ENCODE data around the gene EXOC4.

EXOC4 gene

DNA sequence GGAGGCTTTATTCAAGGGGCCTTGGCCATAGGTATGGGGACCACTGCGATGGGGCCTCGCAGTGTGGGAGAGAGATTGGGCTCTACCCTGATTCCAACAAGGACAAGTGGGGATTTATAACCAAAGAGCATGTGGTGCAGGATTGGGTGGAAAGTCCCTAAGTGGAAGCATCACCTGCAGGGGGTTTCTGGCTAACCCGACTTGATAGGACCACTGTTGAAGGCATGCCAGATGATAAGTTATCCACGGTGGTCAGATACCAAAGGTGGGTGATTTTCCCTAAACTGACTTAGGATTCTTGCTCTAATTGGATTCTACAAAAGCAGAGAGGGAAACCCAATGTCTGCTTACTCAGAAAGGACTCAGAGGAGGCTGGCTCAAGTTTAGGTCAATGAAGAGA is 444.7 kb downstream of the EXOC4 start:
- Histone ChIP-seq H3K9me3 (ENCODE audit: control insufficient read depth, insufficient read depth, low read depth, low read length) (no peaks in the 10 kb centered on the region), H3K27ac (ENCODE audit: extremely low read depth, low read depth, low read length) (no peak overlapping the region), H3K4me3 (ENCODE audit: low read depth, low read length) (no peak overlapping the region), H3K36me3 (ENCODE audit: control insufficient read depth in 2 of 2, insufficient read depth in 1 of 2, low read length in 2 of 2) (no peaks in the 10 kb centered on the region), H3K4me1 (ENCODE audit: control insufficient read depth, insufficient read depth, low read length) (0 out of 2 replicates have a peak, but pooled peaks cover 5% of the 10 kb centered on the region)
- ChIA-PET POLR2A (no interaction called here), CTCF (interaction anchor here (1.0 kb wide), 1 partner anchor 157 kb away, joined by 5 read pairs; no protein-coding TSS in a partner anchor)
- TF ChIP-seq HOXD13 (CRISPR knock-in tag; IDR thresholded peaks at IDR 0.05; ENCODE audit: borderline replicate concordance), result no peak
- TF ChIP-seq, protein P1, sequence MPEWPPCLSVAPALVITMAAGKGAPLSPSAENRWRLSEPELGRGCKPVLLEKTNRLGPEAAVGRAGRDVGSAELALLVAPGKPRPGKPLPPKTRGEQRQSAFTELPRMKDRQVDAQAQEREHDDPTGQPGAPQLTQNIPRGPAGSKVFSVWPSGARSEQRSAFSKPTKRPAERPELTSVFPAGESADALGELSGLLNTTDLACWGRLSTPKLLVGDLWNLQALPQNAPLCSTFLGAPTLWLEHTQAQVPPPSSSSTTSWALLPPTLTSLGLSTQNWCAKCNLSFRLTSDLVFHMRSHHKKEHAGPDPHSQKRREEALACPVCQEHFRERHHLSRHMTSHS (tag by site-specific recombination; IDR thresholded peaks at IDR 0.05), result no peak
- no peak for TF ChIP-seq ZBTB8A (tag by site-specific recombination; IDR thresholded peaks at IDR 0.05)
- TF ChIP-seq ZNF830 (tag by site-specific recombination; IDR thresholded peaks at IDR 0.05; ENCODE audit: low read depth), result no peak
- no peak for TF ChIP-seq YY1 (tag by site-specific recombination; IDR thresholded peaks at IDR 0.05)
- no peak for TF ChIP-seq ZNF561 (tag by site-specific recombination; IDR thresholded peaks at IDR 0.05; ENCODE audit: borderline replicate concordance)

DNA sequence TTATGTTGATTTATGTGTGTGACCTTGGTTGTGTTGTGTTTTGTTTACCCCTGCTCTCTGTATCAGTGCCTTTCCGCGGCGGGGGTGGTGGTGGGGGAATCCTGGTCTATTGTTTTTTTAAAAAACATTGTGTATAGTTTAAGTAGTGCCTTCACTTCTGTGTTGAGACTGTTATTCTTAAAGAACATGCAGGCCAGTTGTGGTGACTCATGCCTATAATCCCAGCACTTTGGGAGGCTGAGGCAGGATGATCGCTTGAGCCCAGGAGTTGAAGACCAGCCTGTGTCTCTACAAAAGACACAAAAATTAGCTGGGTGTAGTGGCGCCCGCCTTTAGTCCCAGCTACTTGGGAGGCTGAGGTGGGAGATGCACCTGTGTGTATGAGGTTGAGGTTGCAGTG is 445.2 kb downstream of the EXOC4 start:
- no peak overlapping the region for H3K27ac ChIP-seq (ENCODE audit: extremely low read depth, low read depth, low read length)
- CTCF ChIA-PET, result no interaction called here
- 0 out of 2 replicates have a peak, but pooled peaks cover 5% of the 10 kb centered on the region for H3K4me1 ChIP-seq (ENCODE audit: control insufficient read depth, insufficient read depth, low read length)
- TF ChIP-seq ZIC2 (tag by site-specific recombination; IDR thresholded peaks at IDR 0.05) (no peak), ZBTB48 (tag by site-specific recombination; IDR thresholded peaks at IDR 0.05) (no peak), TRIM28 (IDR thresholded peaks at IDR 0.05; ENCODE audit: borderline replicate concordance, low read length) (no peak), SP2 (tag by site-specific recombination; IDR thresholded peaks at IDR 0.05) (no peak), ZNF10 (tag by site-specific recombination; IDR thresholded peaks at IDR 0.05) (no peak), ZNF19 (tag by site-specific recombination; IDR thresholded peaks at IDR 0.05; ENCODE audit: low read depth) (no peak), PATZ1 (tag by site-specific recombination; IDR thresholded peaks at IDR 0.05) (no peak)
- no peaks in the 10 kb centered on the region for H3K9me3 ChIP-seq (ENCODE audit: control insufficient read depth, insufficient read depth, low read depth, low read length)
- H3K36me3 ChIP-seq (ENCODE audit: control insufficient read depth in 2 of 2, insufficient read depth in 1 of 2, low read length in 2 of 2), result no peaks in the 10 kb centered on the region
- POLR2A ChIA-PET, result no interaction called here
- no peak overlapping the region for H3K4me3 ChIP-seq (ENCODE audit: low read depth, low read length)

- Histone ChIP-seq H3K4me3 (ENCODE audit: low read depth, low read length) (no peak overlapping the region), H3K9me3 (ENCODE audit: control insufficient read depth, insufficient read depth, low read depth, low read length) (no peaks in the 10 kb centered on the region), H3K4me1 (ENCODE audit: control insufficient read depth, insufficient read depth, low read length) (0 out of 2 replicates have a peak, but pooled peaks cover 5% of the 10 kb centered on the region), H3K27ac (ENCODE audit: extremely low read depth, low read depth, low read length) (no peak overlapping the region), H3K36me3 (ENCODE audit: control insufficient read depth in 2 of 2, insufficient read depth in 1 of 2, low read length in 2 of 2) (no peaks in the 10 kb centered on the region)
- ChIA-PET CTCF (no interaction called here), POLR2A (no interaction called here)
- TF ChIP-seq ZNF768 (tag by site-specific recombination; IDR thresholded peaks at IDR 0.05), result no peak
- no peak for TF ChIP-seq ZNF707 (tag by site-specific recombination; IDR thresholded peaks at IDR 0.05)
- no peak for TF ChIP-seq ZEB2 (tag by site-specific recombination; IDR thresholded peaks at IDR 0.05)
- no peak for TF ChIP-seq ZNF610 (tag by site-specific recombination; IDR thresholded peaks at IDR 0.05; ENCODE audit: borderline replicate concordance)
- TF ChIP-seq PBX3 (CRISPR knock-in tag; IDR thresholded peaks at IDR 0.05), result no peak
- TF ChIP-seq ZNF530 (tag by site-specific recombination; IDR thresholded peaks at IDR 0.05; ENCODE audit: low read depth), result no peak
- TF ChIP-seq ZNF175 (tag by site-specific recombination; IDR thresholded peaks at IDR 0.05), result no peak
- TF ChIP-seq ZNF449 (tag by site-specific recombination; IDR thresholded peaks at IDR 0.05), result no peak
- TF ChIP-seq SCRT1 (tag by site-specific recombination; IDR thresholded peaks at IDR 0.05; ENCODE audit: borderline replicate concordance), result no peak
- no peak for TF ChIP-seq ZNF791 (tag by site-specific recombination; IDR thresholded peaks at IDR 0.05)
- no peak for TF ChIP-seq ZNF292 (tag by site-specific recombination; IDR thresholded peaks at IDR 0.05; ENCODE audit: borderline replicate concordance, low read depth)
- TF ChIP-seq ZNF777 (tag by site-specific recombination; IDR thresholded peaks at IDR 0.05; ENCODE audit: borderline replicate concordance), result no peak
- no peak for TF ChIP-seq ZNF513 (tag by site-specific recombination; IDR thresholded peaks at IDR 0.05)
These were observed 446.5 kb downstream of the EXOC4 start for GRCh38 chr7:133699386-133699785.
